ENCODE results near the gene PHOSPHO1.

The PHOSPHO1 gene

GRCh38 chr17:49242813-49243212, 12.2 kb upstream of the PHOSPHO1 start:
- no peak for DNase-seq (ENCODE audit: low spot score)

- DNase-seq (ENCODE audit: low spot score): no peak
Measured at GRCh38 chr17:49241692-49242397, 11.3 kb upstream of the PHOSPHO1 start.

DNA sequence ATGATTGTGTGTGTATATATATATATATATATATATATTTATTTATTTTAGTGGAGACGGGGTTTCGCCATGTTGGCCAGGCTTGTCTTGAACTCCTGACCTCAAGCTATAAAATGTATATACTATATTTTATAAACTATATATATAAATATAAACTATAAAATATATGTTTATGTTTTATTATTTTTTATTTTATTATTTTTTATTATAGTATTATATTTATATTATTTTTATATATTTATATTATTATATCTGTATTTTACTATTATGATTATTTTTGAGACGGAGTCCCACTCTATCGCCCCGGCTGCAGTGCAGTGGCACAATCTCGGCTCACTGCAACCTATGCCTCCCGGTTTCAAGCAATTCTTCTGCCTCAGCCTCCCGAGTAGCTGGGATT, 10.5 kb upstream of the PHOSPHO1 start:
- no peak for DNase-seq (ENCODE audit: low spot score)

GRCh38 chr17:49240619-49241018, 10.0 kb upstream of the PHOSPHO1 start:
- no peak for DNase-seq (ENCODE audit: low spot score)

DNA sequence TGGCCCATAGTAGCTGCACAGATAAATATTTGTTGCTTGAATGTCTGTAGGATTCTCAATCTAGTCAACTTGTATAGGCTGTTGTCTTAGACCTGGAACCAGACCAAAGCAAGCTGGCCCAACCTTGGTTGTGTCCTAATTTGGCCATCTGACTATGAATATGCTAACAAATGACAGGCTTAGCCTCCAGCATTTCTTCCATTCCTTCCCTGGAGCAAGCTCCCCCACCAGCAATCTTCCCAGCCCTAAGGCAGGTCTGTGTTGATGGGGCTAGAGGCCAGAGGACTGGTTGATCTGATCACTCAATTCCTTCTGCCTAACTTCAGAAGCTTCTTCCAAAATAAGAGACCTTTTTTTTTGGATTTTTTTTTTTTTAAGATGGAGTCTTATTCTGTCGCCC, 9.4 kb upstream of the PHOSPHO1 start:
- DNase-seq (ENCODE audit: low spot score): no peak

GRCh38 chr17:49235896-49236295, 5.3 kb upstream of the PHOSPHO1 start:
- no peak for DNase-seq (ENCODE audit: low spot score)

DNA sequence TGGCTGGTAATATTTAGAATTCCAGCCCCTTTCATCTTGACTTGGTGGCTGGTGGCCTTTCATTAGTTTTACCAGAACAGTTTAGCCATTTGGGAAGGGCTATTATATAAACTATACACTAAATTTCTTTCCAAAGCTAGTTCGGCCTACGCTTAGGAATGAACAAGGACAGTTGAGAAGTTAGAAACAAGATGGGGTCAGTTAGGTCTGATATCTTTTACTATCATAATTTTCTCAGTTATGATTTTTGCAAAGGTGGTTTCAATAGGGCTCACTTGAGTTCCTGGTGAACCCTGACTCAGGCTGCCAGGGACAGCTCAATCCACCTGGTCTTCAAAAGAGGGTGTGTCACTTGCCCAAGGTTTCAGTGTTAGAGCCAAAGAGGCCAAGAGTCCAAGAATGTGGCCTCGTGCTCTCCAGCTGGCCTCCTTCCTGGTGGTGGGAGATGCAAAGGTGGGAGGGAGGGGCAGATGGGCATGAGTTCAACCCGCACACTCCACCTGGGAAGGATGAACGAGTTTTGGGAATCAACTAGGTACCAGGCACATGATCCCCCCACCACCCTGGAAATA, 4.0 kb upstream of the PHOSPHO1 start:
- no peak for DNase-seq (ENCODE audit: low spot score)

DNA sequence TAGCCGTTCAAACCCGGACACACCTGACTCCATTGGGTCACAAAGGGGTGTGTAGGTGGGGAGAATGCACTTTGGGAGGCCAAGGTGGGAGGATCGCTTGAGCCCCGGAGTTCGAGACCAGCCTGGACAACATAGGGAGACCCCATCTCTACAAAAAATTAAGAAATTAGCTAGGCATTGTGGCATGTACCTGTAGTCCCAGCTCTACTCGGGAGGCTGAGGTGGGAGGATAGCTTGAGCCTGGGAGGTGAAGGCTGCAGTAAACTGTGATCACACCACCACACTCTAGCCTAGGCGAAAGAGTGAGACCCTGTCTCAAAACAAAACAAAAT, 942 bp upstream of the PHOSPHO1 start:
- no peak for DNase-seq (ENCODE audit: low spot score)

DNA sequence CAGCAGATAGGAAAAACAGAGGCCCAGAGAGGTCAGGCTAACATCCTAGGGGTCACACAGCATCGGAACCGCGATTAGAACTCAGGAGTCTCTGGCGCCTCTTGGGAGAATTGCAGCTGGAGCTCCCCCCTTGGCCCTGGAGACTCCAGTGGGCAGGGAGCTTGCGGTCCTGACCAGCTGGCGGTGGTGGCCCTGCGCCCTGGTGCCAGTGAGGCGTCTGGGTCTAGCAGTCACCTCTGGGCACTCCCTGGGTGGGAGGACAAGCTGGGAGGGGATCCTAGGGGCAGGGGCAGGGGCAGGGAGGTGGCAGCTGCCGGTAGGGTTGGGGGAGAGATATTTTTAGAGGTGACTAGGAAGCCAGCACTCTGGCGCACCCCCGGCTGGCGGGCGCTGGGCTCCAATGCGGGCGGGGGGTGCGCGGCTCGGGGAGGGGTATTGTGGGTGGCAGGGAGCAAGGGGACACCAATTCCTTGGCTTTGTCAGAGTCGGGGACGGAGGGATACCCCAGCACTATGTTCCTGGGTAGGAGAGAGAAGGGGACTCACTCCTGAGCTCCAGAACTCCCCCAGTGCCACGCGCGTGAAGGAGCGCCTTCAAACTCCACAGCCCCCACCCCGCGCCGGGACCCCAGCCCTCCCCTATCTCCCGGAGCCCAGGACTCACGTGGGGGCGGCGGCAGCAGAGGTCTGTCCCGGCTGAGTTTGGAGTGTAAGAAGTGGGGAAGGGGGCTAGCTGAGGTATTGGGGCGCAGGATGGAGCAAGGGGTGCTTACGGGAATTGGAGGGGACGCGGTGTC, 584 bp downstream of the PHOSPHO1 start:
- DNase-seq (ENCODE audit: low spot score): no peak

- no peak for DNase-seq (ENCODE audit: low spot score)
Measured at GRCh38 chr17:49229076-49229804, 1.3 kb downstream of the PHOSPHO1 start.

- peak; percentile 63 for DNase-seq (ENCODE audit: low spot score)
Measured at GRCh38 chr17:49227436-49228261, 2.9 kb downstream of the PHOSPHO1 start.

DNA sequence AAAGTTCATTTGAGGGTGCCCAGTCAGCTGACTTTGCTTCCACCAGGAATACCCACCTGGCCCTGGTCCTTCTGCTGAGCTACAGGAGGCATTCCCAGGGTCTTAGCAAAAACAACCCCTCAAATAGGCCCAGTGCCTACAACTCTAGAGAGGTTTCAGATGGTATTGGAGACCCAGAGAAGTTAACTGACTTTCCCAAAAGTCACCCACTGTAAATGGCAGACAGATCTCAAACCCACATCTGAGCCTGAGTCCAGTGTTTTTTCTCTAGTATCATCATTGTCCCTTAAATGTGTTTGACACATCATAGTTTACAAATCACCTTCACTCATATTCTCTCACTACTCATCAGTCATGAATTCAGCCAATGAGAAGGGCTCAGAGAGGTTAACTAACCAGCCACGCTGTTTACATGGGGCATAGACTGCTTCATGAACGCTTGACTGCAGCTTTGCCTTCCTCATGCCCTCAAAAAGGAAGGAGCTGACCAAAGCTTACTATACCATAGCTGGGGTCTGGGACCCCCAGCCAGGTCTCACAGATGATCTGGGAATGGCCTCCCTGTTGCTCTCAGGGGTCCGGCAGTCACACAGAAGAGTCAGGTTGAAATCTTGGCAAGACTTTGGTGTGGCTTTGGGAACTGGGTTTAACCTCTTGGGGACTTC, 3.7 kb downstream of the PHOSPHO1 start:
- DNase-seq (ENCODE audit: low spot score): no peak

GRCh38 chr17:49225554-49226236, 4.9 kb downstream of the PHOSPHO1 start:
- DNase-seq (ENCODE audit: low spot score): no peak

GRCh38 chr17:49224997-49225337, 5.6 kb downstream of the PHOSPHO1 start:
- DNase-seq (ENCODE audit: low spot score): no peak

GRCh38 chr17:49224198-49224996, 6.2 kb downstream of the PHOSPHO1 start:
- DNase-seq (ENCODE audit: low spot score): no peak

DNA sequence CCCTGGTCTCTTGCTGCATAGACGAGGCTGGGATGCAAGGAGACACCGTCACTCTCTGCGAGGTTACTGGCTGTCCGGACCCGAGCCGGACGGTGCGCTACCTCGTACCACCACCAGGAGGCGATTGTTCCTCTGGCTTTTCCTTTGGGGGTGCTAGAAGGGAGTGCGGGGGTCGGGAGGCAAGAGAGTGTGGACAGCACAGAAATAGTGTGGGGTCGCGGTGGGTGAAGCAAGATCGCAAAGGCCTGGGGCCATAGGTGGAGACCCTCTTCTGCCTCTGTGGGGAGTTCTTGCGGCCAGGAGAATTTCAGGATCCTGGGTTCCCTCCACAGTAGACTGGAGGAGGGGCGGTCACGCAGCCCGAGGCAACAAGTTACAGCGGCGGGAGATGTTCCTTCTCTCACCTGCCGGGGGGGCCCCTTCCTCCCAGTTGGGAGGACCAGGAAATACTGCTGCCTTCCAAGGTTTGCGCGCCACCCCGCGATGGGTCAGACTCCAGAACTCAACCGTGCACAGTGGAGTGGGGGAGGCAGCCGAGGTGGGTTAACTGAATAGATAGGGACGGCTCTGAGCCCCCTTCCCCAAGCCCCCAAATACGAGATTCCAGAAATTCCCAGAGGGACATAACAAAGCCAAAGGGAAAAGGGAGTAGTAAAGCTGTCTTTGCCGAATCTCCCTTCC, 6.9 kb downstream of the PHOSPHO1 start:
- no peak for DNase-seq (ENCODE audit: low spot score)

DNA sequence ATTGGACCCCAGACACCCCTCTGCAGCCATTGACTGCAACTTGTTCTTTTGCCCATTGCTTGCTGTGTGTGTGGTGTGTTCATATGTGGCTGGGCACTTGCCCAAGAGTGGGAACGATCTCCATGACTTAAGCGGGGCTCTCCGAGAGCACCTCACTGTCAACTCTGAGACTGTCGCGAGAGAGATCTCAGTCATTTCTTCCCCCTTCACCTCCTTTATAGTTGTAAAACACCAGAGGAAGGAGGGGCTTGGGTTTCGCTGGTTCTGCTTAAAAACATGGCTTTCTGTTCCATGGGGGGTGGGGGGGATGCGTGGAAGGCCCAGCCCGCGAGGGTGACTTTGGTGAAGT, 7.4 kb downstream of the PHOSPHO1 start:
- DNase-seq (ENCODE audit: low spot score): no peak

DNA sequence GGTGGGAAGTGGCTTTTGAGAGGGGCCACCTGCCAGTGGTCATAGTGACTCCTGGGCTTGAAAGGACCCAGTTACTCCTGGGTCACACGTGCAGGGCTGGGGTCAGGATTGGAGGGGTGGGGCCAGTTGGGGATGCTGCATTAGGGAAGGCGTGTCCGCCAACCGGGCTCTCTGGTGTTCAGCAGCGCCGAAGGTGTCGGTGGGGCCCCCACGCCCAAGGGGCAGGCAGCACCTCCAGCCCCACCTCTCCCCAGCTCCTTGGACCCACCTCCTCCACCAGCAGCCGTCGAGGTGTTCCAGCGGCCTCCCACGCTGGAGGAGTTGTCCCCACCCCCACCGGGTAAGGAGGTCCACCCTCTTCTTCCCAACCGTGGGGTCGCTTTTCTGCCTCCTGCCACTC, 10.6 kb downstream of the PHOSPHO1 start:
- no peak for DNase-seq (ENCODE audit: low spot score)

Data from kidney capillary endothelial cell (primary cell).